Measurements from ENCODE around the gene CARF. TPM values are rescaled to one million over a fixed set of nuclear protein-coding genes. Genes with fewer than 3 reads are reported as not detected.

The CARF gene, protein sequence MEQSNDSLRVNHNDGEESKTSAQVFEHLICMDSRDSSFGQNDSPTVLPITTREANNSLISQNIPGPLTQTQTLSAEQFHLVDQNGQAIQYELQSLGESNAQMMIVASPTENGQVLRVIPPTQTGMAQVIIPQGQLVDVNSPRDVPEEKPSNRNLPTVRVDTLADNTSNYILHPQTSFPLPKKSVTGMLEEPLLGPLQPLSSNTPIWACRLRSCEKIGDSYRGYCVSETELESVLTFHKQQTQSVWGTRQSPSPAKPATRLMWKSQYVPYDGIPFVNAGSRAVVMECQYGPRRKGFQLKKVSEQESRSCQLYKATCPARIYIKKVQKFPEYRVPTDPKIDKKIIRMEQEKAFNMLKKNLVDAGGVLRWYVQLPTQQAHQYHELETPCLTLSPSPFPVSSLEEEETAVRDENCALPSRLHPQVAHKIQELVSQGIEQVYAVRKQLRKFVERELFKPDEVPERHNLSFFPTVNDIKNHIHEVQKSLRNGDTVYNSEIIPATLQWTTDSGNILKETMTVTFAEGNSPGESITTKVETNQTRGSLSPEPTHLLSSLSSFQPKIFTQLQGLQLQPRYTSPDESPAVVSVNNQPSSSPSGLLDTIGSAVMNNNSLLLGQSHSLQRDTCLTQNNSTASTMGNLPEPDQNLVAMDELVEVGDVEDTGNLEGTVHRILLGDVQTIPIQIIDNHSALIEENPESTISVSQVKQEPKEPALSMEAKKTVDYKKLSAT
- 2.0 and 4.5 TPM in 2 replicates for total RNA-seq

DNA sequence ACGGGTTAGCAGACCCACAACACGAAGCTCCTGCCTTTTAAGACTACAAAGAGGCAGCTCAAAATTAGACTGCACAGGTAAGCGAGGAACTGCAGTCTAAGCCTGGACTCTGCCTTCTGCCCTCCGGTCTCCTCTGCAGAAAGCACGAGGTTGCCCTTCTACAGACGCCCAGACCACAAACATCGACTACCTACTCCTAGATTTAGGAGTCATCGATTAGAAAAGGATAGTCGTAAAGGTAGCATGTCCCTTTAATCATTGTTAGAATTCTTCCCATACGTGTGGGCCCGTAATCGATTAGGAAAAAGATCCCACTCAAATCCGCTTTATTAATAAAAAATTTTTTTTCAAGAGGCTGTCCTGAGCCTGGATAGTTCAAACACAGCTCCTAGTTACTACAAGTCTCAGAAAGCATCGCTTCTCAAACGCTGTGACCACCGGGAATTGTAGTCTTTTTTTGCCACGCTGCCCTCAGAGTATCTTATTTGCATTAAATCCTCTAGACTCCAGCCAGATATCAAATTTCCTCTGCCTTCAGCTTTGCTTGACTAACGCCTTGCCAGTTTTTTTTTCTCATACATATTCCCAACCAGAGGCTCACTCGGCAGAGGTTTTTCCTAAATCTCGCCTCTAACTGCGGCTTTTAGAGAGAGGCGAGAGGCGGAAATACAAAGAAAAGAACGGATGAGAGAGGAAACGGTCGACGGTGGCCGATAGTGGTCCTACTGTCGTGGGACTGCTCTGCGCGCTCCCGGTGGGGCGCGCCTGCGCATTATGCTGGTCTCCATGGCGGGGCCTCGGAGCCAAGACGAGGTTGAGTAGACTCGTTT, at the start of gene CARF, which contains the start of gene WDR12:
Gene CARF, plus strand, starts transcription at position 764 of the 830 bp plus-strand sequence. CDS start 29,628 bp downstream, outside the sequence.
Gene WDR12, minus strand, starts transcription at position 162 of the 830 bp plus-strand sequence. CDS start 197 bp downstream, outside the sequence.

DNA sequence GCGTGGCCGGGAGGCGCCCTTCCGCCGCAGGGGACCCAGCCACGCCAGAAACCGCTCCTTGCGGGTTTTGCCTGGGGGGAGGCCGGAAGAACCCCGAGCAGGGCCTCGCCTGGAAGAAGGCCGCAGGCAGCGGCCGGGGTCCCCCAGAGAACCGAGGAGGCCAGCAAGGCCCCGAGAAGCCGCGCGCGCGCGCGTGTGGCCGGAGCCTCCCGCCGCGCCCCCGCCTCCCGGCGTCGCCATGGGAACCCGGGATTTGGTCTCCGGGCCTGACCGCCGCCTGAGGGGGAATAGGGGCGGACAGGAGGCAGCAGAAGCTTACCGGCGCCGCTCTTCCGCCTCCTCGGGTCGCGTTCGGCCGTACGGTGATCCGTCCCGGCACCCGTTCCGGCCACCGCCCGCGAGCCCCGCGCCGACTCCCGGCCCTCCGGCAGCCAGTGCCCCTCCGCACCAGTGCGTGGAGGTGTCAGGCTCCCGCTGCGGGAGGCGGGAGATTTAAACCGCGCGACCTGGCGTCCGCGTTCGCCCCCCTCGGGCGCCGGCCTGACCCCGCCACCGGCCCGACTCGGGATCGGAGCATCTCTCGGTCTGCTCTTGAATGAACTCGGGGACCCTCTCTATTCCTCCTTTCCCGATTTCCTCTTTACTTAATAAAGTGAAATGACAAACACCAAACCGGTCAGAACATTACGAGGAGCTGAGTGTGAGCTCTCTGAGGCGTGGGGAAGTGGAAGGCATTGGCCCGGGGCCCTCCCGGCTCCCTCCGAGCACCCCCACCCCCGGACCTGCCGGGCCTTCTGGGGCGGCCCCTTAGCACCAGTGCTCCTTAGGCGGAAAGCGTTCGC, 40.6 kb upstream of the CARF start, which contains the start of gene ICA1L:
Gene ICA1L, minus strand, starts transcription at position 467 of the 842 bp plus-strand sequence. CDS start 42,757 bp downstream, outside the sequence.

DNA sequence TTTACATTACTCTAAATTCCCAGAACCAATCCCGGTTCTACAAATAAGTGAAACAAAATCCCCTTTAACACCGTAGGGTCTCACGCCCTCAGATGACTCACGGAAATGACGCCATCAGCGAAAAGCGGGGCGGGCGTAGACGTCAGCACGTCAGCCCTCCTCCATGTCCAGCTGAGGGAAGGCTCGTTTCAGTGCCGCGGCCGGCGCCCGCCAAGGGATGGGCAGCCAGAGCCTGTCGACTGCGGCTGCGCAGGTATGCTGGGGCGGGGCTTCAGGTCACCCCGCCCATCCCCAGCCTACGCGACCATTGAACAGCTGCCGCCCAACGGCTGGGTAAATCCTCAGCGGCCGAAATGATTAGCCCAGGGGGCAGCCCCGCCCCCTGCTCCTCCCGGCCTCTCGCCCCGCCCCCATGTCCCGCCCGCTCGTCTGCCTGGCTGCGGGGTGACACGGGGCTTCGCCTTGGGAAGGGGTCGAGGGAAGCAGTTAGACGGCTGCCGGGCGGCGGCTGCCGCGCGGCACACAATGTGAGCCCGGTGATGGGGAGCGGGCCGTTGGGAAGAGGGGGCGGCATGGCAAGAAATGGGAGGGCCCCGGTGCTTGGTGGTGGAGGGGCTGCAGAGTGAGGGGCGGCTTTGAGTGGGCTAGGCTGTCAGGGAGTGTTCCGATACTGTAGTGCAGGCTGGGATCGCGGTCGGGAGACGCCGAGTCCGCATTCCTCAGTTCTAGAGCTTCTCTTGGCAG, 102.6 kb downstream of the CARF start, which contains the start of gene NBEAL1:
Gene NBEAL1, plus strand, starts transcription at position 420 of the 744 bp plus-strand sequence. CDS start 1,510 bp downstream, outside the sequence.

Other genes with a start within 250 kb of the CARF start
- 1.1 and 1.8 TPM in 2 replicates for gene ICA1L, start 40.5 kb upstream of the CARF start, total RNA-seq
- 31.5 and 55.9 TPM in 2 replicates for gene WDR12, start 602 bp upstream of the CARF start, total RNA-seq
- gene NBEAL1, start 102.6 kb downstream of the CARF start, total RNA-seq: 14.5 and 21.3 TPM in 2 replicates